OCI-M2 (cell line): ENCODE results near the gene TM4SF1.

Experiments
- DNase-seq: peaks from one replicate; lab custom pipeline; 2025; ENCODE audit not compliant: unreplicated experiment; lab: John Stamatoyannopoulos, UW

The TM4SF1 gene, protein sequence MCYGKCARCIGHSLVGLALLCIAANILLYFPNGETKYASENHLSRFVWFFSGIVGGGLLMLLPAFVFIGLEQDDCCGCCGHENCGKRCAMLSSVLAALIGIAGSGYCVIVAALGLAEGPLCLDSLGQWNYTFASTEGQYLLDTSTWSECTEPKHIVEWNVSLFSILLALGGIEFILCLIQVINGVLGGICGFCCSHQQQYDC

DNA sequence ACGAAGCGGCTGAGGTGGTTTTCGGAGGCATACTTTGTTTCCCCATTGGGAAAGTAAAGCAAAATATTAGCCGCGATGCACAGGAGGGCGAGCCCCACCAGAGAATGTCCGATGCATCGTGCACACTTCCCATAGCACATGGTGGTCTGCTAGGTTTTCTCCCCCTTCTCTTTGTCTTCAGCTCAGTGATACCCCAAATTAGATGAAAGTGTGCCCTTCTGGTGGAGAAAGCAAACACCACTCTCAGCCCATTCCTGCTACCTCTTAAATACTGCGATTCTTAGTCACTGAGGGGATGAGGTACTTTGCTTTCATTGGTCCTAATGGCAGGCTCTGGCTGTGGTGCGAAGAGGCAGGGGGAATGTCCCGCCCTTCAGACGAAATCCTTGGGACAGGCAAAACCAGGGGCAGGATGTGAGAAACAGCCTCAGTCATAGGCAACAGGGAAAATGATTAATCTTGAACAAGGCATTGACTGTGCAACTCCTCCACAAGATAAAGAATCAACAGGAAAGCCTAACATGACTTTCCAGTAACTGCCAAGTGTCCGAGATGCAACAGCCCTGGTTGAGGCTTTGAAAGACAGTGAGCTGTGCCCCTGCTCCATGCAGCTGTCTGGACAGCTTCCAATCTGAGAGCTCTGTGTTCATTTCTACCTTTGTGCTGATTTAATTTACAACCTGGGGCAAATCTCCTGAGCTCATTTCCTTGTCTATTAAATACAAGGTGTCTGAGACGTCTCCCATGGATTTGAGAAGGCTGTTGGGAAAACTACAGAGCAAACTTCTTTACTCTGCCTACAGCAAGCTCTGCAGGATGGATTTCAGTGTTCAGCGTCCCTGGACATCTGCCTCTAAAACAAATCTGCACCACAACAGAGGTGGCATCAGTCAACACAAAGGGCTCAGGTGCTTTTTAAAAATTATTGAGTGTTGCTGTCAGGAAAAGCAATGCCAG lies at the start of gene TM4SF1:
TSS of gene TM4SF1 (minus strand) at position 242 of the 957 bp plus-strand sequence. CDS start at position 140, 102 bp downstream.
- no peak for DNase-seq

GRCh38 chr3:149426325-149426724 lies 48.9 kb upstream of the TM4SF1 start:
- DNase-seq, result no peak

DNA sequence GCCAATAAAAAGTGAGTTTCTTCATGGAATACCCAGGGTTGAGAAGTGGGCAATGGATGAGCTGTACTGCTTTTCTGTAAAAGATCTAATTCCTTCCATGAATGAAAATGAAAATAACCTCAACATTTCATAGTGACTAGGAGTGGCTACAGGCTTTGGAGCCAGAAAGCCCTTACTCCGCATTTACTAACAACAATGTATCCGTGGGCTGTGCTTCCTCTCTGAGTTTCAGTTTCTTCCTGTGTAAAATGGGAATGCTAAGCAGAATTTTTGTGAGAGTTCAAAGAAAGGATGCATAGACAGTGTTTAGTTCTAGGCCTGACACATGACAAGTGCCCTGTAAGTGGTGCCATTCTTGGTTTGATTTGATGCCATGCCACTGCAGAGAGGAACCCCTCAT lies 47.5 kb upstream of the TM4SF1 start:
- no peak for DNase-seq

GRCh38 chr3:149421764-149422163 lies 44.3 kb upstream of the TM4SF1 start:
- no peak for DNase-seq

DNA sequence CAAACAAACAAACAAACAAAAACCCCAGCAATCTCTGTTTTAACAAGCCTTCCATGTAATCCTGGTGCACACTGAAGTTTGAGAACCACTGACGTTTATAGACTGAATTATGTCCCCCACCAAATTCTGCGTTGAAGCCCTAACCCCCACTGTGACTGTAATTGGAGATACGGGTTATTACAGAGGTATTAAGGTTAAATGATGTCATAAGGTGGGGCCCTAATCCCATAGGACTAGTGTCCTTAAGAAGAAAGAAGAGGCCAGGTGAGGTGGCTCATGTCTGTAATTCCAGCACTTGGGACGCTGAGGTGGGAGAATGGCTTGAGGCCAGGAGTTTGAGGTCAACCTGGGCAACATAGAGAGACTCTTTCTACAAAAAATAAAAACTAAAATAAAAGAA lies 42.4 kb upstream of the TM4SF1 start:
- no peak for DNase-seq

DNA sequence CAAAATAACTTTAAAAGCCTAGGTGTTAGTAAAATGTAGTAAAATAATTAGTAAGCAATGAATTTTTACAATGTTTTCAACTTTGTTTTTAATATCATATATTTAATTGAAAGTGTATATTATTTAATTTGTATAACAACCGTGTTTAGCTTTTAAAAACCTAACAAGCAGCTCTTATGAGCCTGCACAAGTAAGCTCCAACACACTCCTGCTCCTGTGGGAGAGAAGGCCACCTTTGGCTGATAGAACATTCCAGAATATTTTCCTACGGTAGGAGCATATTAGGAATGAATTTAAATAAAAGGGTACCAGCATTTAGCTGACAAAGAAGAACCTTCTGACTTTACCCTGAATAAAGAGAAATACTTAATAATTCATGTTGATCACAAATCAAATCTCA lies 40.3 kb upstream of the TM4SF1 start:
- DNase-seq, result no peak

DNA sequence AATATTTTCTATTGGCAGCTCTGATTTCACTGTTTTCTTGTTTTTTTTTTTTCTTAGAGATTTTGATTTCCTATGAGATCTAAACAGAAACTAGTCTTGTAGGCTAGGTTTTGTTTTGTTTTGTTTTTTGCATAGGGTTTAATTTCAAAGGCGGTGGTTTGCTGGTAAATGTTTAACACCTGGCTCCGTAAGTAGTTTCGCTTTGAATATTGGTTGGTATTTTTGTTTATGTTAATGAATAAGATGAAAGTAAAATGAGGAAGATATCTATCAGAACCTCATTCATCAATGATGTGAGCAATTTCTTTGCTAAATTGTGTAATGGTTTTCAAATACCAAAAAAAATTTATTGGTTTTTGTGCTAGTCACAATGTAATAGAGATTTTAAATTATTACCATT lies 39.7 kb upstream of the TM4SF1 start:
- no peak for DNase-seq

DNA sequence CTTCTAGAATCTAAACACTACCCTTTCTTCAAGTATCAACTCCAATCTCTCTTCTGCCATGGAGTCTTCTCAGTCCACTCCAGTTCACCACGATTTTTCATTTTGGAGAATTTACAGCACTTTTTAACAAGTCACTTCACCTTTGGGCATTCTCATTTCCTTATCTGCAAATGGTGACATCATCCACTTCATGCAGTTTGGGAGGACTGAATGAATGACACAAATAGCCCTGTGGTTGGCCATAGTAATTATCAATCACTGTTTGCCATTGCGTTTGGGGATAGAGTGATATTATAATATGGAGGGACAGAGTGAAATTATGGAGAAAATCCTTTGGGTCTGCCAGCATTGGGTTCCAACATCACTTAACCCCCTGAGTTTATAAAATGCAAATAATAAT lies 38.0 kb upstream of the TM4SF1 start:
- DNase-seq, result no peak

DNA sequence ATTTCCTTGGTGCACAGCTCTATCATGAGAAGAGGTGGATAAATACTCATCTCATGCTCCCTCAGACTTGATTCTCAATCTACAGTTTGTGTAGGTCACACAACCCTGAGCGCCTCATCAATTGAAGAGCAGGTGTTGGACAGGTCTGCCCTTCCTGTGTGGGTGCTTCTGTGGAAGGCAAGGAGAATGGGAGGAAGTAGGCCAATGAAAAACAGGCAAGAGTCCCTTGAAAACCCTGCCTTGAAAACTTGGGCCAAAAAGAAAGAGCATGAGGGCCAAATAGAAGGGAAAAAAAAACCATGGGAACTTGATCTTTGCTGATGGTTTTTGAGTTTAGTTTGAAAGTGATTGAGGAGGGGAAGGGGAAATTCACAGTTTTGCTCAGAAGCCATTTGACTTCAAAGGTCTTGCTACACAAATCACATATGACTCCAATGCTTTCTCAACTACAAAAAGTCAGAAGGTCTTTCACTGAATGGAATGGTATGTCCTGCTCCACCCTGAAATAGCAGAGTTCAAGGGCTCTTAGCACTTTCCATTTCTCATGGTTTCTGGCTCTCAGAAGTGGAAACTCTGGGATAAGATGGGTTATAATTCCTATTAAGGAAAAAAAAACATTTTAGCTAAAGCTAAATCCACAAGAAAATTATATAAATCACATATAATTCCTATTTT lies 37.2 kb upstream of the TM4SF1 start:
- no peak for DNase-seq

GRCh38 chr3:149411583-149411982 lies 34.1 kb upstream of the TM4SF1 start:
- DNase-seq, result no peak

GRCh38 chr3:149409351-149409750 lies 31.9 kb upstream of the TM4SF1 start:
- no peak for DNase-seq

DNA sequence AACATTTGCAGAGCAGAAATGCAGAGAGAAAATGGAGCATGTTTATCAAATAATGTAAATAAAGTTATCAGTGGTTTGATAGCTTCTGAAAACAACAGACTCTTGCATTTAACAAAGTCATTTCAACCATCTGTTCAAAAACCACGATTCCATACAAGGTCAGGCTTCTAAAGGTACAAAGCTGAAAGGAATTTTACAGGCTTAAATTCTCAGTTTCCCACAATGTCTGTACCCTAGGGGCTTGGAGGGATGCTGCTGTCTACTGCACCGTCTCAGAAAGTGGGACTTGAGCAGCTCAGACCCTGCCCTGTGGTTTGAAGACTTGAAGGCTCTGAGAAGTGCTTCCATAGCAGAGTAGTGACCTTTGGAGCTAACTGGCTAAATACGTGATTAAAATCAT lies 30.4 kb upstream of the TM4SF1 start:
- no peak for DNase-seq

- DNase-seq, result no peak
Measured at GRCh38 chr3:149406244-149406752, 28.8 kb upstream of the TM4SF1 start.

DNA sequence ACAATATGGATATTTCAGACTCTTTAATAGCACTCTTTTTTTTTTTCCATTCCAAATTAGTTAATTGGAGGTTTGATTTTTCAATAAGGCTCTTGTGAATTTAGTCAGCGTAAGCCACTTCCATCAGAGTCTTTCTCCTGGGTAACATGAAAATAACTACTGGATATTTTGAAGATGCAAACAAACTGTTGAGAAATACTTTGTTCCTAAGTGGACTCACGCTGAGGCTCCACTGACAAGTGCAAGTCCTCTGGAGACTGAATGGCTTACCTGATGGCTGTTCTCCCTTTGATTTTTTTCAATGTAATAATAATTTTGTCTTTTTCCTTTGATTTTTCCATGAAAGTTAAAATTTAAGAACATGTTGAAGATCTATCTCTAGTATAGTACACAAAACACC lies 26.0 kb upstream of the TM4SF1 start:
- DNase-seq, result no peak

DNA sequence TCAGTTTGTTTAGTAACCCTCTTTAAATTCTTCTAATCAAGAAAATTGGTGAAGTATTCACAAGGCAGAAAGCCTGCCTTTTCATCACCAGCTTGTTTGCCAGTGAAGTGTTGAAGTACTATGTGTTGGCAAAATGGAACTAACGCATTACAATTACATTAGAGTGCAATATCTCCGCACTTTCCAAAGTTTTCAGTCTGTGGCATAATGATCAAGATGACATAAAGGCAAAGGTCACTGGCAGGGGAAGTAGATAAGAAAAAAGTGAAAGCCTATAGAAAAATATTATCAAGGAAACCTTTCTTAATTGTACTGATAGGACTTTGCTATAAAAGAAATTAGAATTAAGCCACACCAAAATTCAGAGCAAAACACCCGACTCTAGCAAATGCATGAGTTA lies 25.0 kb upstream of the TM4SF1 start:
- no peak for DNase-seq

- no peak for DNase-seq
Measured at GRCh38 chr3:149401926-149402310, 24.5 kb upstream of the TM4SF1 start.

DNA sequence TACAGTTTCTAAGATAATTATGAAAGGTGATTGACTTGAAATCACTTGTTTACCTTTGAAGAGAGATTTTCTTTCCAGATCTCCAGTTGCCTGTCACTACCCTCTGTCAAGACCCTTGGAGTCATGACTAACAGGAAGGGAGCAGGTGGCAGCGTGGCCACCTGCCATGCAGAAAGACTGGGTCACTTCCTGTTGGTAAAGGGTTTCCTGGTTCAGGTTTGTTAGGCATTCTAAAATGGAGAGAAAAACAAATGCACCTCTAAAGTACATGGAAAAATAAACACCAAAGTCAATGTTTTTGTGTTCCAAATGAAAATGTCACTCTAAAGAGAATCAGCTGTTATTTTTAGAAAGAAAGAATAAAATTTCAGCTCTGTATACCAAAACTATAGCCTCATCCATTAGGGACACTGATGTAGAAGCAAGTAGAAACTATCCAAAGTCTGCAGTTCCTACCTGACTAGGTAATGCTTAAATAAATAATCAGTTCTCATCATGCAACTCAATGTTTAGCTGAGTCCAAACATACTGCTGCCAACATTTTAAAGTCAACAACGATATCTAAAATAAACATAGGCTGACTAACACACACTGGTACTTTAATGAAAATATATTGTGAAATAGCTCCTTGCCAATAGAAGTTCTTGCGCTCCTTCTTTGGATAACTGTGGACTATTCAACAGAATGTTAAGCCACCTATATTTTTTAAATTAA lies 23.9 kb upstream of the TM4SF1 start:
- no peak for DNase-seq

- DNase-seq, result no peak
Measured at GRCh38 chr3:149400645-149401044, 23.2 kb upstream of the TM4SF1 start.

DNA sequence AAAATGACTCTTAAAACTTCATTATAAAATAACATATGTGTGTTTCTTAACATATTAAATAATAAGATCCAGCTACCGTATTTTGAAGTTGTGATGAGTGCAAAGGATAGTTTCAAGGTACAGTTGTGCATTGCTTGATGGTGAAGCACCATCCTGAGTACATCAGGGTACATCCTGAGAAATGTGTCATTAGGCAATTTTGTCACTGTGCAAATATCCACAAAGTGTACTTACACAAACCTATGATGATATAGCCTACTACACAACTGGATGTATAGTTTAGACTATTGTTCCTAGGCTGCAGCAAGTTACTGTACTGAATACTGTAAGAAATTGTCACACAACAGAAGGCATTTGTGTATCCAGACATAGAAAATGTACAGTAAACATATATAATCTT lies 20.8 kb upstream of the TM4SF1 start:
- no peak for DNase-seq

DNA sequence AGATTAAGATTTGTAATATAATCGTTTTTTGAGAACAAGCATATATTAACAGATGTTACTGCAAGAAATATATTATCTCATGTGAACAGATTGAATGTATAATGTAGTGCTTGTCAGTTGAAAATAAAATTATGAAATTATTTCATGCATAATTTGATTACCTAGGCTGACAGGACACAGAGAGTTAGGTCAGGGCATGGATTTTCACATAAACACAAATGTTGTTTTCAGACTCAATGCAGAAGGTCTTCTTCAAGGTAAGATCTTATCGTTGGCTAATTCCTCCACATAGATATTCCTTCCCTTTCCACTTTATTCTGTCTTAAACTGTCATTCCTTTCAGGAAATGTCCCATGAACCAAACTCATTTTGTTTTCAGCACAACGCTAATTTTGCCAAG lies 20.1 kb upstream of the TM4SF1 start:
- DNase-seq, result no peak

DNA sequence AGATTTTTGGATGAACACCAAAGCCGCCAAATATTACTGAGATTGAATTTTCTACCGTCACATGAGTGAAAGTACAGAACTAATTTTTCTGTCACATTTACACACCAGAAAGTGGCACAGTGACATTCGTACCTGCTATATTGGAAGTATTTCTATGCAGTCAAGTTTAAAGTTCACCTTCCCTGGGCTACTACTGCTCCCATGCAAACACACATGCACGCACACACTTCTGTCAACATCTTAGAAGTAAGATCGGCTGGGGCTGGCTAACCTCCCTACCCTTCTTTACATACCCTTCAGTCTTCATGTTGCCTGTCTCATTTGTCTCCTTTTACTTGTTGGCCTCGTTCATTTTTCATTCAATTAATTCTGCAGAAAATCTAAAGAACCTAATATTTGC lies 19.0 kb upstream of the TM4SF1 start:
- DNase-seq, result no peak
